Measurements from ENCODE around the gene LRRC7. TPM values are rescaled to one million over a fixed set of nuclear protein-coding genes. Genes with fewer than 3 reads are reported as not detected.
A peak's percentile ranks its signal among the peaks of the same experiment; 100 is the strongest.

LRRC7 gene
- total RNA-seq, 4 donors from 2014 or later = 0.62 to 2.1 (median 1.3) TPM

DNA sequence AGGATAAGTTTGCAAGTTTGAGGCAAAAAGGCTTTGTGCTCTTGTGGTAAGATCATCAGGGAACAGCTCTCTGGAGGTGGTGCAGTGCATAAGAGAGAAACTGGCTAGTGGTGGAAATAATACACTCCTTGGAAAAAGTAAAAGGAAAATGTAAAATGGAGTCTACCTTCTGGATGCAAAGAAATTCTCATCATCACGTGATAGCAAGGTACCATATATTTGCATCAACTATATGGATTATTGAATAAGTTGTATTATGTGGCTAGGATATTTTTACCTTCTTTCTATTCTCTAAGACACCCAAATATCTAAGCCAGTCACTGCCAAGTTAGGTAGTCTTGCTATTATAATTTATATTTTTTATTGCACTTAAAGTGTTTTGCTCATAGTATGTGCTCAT lies 14.0 kb upstream of the LRRC7 start:
- H3K36me3 ChIP-seq = no peaks in the 10 kb centered on the region
- in situ Hi-C loops (cut with MboI; ENCODE audit: low sequenced_read_pairs in 4 of 4) (no loop called here), intact Hi-C loops (cut with DNase I; ENCODE audit: low total_unique reads) (no loop called here)
- H3K9me3 ChIP-seq = no peaks in the 10 kb centered on the region
- no peak overlapping the region for H3K4me3 ChIP-seq
- TF ChIP-seq POLR2A (IDR thresholded peaks at IDR 0.05) = no peak
- TF ChIP-seq CTCF (IDR thresholded peaks at IDR 0.05 in 4 of 5, conservative IDR thresholded peaks at IDR 0.05 in 1 of 5) = no peak
- H3K27me3 ChIP-seq = no peaks in the 10 kb centered on the region
- ATAC-seq (no peak), DNase-seq (no peak)
- H3K4me1 ChIP-seq = no peaks in the 10 kb centered on the region
- no peak overlapping the region for H3K27ac ChIP-seq

GRCh38 chr1:69568421-69569174 lies 876 bp downstream of the LRRC7 start:
- Histone ChIP-seq H3K4me3 (peak overlapping the region; percentile 62 to 75 (median 65)), H3K36me3 (no peaks in the 10 kb centered on the region), H3K27ac (peak overlapping the region; percentile 75 to 83 (median 76)), H3K4me1 (peaks cover 0 to 6% of the 10 kb centered on the region in 2 donors), H3K9me3 (no peaks in the 10 kb centered on the region), H3K27me3 (peaks cover 0 to 20% (median 0%) of the 10 kb centered on the region in 3 donors)
- intact Hi-C loops (cut with DNase I; ENCODE audit: low total_unique reads) (no loop called here), in situ Hi-C loops (cut with MboI; ENCODE audit: low sequenced_read_pairs in 4 of 4) (no loop called here)
- TF ChIP-seq CTCF (IDR thresholded peaks at IDR 0.05 in 4 of 5, conservative IDR thresholded peaks at IDR 0.05 in 1 of 5) = no peak
- ATAC-seq (no peak), DNase-seq (no peak)

DNA sequence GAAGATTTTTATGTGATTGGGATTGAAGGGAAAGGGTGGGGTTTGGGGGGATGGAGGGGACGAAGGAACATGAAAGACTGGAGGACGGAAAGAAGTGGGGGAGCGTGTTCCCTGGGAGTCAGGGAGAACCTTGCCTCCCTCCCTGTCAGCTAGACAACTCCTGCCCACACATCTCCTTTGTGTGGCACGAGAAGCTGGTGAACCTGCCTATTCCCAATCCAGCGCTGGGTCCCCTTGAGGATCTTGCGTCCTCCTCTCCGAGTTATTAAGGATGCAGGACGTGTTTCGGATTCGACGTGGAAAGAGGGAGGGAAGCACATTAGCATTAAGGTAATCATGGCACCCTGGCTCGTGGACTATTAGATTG lies 1.4 kb downstream of the LRRC7 start:
- Histone ChIP-seq H3K36me3 (no peaks in the 10 kb centered on the region), H3K4me1 (peaks cover 0 to 6% of the 10 kb centered on the region in 2 donors), H3K27me3 (peaks cover 0 to 20% (median 0%) of the 10 kb centered on the region in 3 donors), H3K9me3 (no peaks in the 10 kb centered on the region), H3K27ac (no peak overlapping the region), H3K4me3 (peak overlapping the region; percentile 62 to 75 (median 65))
- DNase-seq (no peak), ATAC-seq (no peak)
- intact Hi-C loops (cut with DNase I; ENCODE audit: low total_unique reads) (no loop called here), in situ Hi-C loops (cut with MboI; ENCODE audit: low sequenced_read_pairs in 4 of 4) (no loop called here)
- no peak for TF ChIP-seq POLR2A (IDR thresholded peaks at IDR 0.05)
- TF ChIP-seq CTCF (IDR thresholded peaks at IDR 0.05 in 4 of 5, conservative IDR thresholded peaks at IDR 0.05 in 1 of 5) = no peak

DNA sequence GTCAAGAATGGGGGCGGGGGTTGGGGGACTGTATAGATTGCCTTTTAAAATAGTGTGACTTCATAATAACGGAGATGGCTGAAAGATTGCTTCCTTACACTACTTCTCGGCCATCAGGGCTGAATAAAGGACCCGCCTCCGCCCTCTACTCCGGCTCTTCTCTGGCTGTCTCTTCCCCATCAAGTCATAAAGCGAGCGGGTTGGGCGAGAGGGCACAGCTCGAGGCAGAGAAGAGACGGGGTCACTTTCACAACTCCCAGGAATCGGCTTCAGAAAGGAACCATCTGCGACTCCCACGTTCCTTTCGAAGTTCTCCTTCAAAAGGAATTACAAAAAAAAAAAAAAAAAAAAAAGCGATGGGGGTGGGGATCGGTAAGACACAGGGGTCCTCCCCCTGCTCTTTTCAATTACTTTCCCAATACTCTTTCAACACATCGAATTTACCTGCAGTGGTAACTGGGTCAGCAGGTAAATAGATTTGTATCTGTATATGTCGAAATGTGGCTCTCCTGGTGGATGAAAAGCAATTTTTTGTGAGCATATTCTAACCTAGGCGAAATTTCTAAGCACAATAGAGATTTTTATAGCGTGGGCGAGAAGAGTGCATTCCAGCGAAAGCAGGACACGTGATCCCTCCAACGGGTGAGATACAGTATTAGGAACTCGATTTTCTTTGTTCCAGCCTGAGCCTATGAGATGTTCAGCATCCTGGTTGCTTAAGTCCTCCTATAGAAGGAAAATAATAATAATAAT lies 2.0 kb downstream of the LRRC7 start:
- DNase-seq (no peak), ATAC-seq (no peak)
- Histone ChIP-seq H3K9me3 (no peaks in the 10 kb centered on the region), H3K36me3 (no peaks in the 10 kb centered on the region), H3K4me3 (peak overlapping the region; percentile 62 to 75 (median 65)), H3K27me3 (peaks cover 0 to 20% (median 0%) of the 10 kb centered on the region in 3 donors), H3K27ac (no peak overlapping the region), H3K4me1 (peaks cover 0 to 6% of the 10 kb centered on the region in 2 donors)
- in situ Hi-C loops (cut with MboI; ENCODE audit: low sequenced_read_pairs in 4 of 4) = no loop called here
- no peak for TF ChIP-seq POLR2A (IDR thresholded peaks at IDR 0.05)
- TF ChIP-seq CTCF (IDR thresholded peaks at IDR 0.05 in 4 of 5, conservative IDR thresholded peaks at IDR 0.05 in 1 of 5) = no peak
- intact Hi-C loops (cut with DNase I; ENCODE audit: low total_unique reads) = no loop called here

All from gastrocnemius medialis (tissue), 4 donors.